Measurements from ENCODE around the gene HGS. TPM values are rescaled to one million over a fixed set of nuclear protein-coding genes. Genes with fewer than 3 reads are reported as not detected.
"Not testable (repeated sequence)": the region's sequence is repeated elsewhere in the genome, so short reads cannot be mapped to it uniquely, and the experiment has no call there.

Gene HGS
- polyA plus RNA-seq, 3 donors, result 57.6 to 118 (median 91.6) TPM

GRCh38 chr17:81652906-81653771 is 30.7 kb upstream of the HGS start:
- 25 to 35% (median 27%) methylated on average over 24 to 27 of the region's 27 CpGs for WGBS, 3 donors
- H3K27ac ChIP-seq (ENCODE audit: low read depth, low read length), result no peak overlapping the region

- 71 to 74% (median 72%) methylated on average over 16 to 18 of the region's 18 CpGs for WGBS, 3 donors
- no peak overlapping the region for H3K27ac ChIP-seq (ENCODE audit: low read depth, low read length)
Measured at GRCh38 chr17:81655378-81656117, 28.3 kb upstream of the HGS start.

GRCh38 chr17:81656118-81656743 is 27.6 kb upstream of the HGS start, which contains the start of gene PDE6G:
TSS of gene PDE6G (minus strand) at chr17:81656542. CDS start at chr17:81653305, 3,237 bp downstream.
- WGBS, 3 donors, result 81 to 88% (median 83%) methylated on average over 15 of the region's 15 CpGs
- no peak within 1 kb of the TSS for H3K27ac ChIP-seq (ENCODE audit: low read depth, low read length)

- H3K27ac ChIP-seq (ENCODE audit: low read depth, low read length), result no peak overlapping the region
Measured at GRCh38 chr17:81656835-81657234, 27.0 kb upstream of the HGS start.

GRCh38 chr17:81659038-81659437 is 24.8 kb upstream of the HGS start:
- 44 to 76% (median 69%) methylated on average over 5 of the region's 5 CpGs for WGBS, 3 donors
- H3K27ac ChIP-seq (ENCODE audit: low read depth, low read length), result no peak overlapping the region

More at GRCh38 chr17:81656835-81657234, 27.0 kb upstream of the HGS start:
- WGBS, 3 donors, result 50 to 75% (median 60%) methylated on average over 4 of the region's 4 CpGs

- WGBS, 3 donors, result 89 to 96% (median 92%) methylated on average over 9 of the region's 9 CpGs
- no peak overlapping the region for H3K27ac ChIP-seq (ENCODE audit: low read depth, low read length)
Measured at GRCh38 chr17:81660441-81660840, 23.4 kb upstream of the HGS start.

- 94 to 98% (median 97%) methylated on average over 4 of the region's 4 CpGs for WGBS, 3 donors
- H3K27ac ChIP-seq (ENCODE audit: low read depth, low read length), result no peak overlapping the region
Measured at GRCh38 chr17:81662002-81662401, 21.8 kb upstream of the HGS start.

- no peak overlapping the region for H3K27ac ChIP-seq (ENCODE audit: low read depth, low read length)
- 72 to 85% (median 78%) methylated on average over 7 of the region's 7 CpGs for WGBS, 3 donors
Measured at GRCh38 chr17:81664051-81664470, 19.8 kb upstream of the HGS start.

- 53 to 64% (median 57%) methylated on average over 30 of the region's 30 CpGs for WGBS, 3 donors
Measured at GRCh38 chr17:81665205-81666091, 18.4 kb upstream of the HGS start.

GRCh38 chr17:81666092-81666341 is 17.8 kb upstream of the HGS start:
- WGBS, 3 donors, result 0 to 1% (median 0%) methylated on average over 16 of the region's 16 CpGs
- peak overlapping the region; percentile 29 for H3K27ac ChIP-seq (ENCODE audit: low read depth, low read length)

More at GRCh38 chr17:81665205-81666091, 18.4 kb upstream of the HGS start:
- no peak overlapping the region for H3K27ac ChIP-seq (ENCODE audit: low read depth, low read length)

- 0 to 1% (median 0%) methylated on average over 88 to 96 of the region's 96 CpGs for WGBS, 3 donors
- H3K27ac ChIP-seq (ENCODE audit: low read depth, low read length), result peak within 1 kb of the TSS; percentile 29
Measured at GRCh38 chr17:81666342-81667191, 17.2 kb upstream of the HGS start, which contains the start of the genes CCDC137 and OXLD1. TSS of gene CCDC137 (plus strand) at chr17:81666737. CDS start at chr17:81666767, 30 bp downstream. TSS of gene OXLD1 (minus strand) at chr17:81666605. CDS start at chr17:81666577, 28 bp downstream.

- no peak overlapping the region for H3K27ac ChIP-seq (ENCODE audit: low read depth, low read length)
- 82 to 84% (median 84%) methylated on average over 18 of the region's 18 CpGs for WGBS, 3 donors
Measured at GRCh38 chr17:81667754-81668153, 16.1 kb upstream of the HGS start.

- no peak overlapping the region for H3K27ac ChIP-seq (ENCODE audit: low read depth, low read length)
- WGBS, 3 donors, result 78 to 89% (median 84%) methylated on average over 18 of the region's 18 CpGs
Measured at GRCh38 chr17:81672504-81672903, 11.3 kb upstream of the HGS start.

GRCh38 chr17:81672954-81673353 is 10.9 kb upstream of the HGS start:
- WGBS, 3 donors, result 92 to 95% (median 93%) methylated on average over 13 to 16 of the region's 16 CpGs
- H3K27ac ChIP-seq (ENCODE audit: low read depth, low read length), result no peak overlapping the region

GRCh38 chr17:81673561-81674258 is 10.1 kb upstream of the HGS start:
- 83 to 85% (median 84%) methylated on average over 18 of the region's 18 CpGs for WGBS, 3 donors

GRCh38 chr17:81675515-81676221 is 8.1 kb upstream of the HGS start:
- WGBS, 3 donors, result 34 to 46% (median 40%) methylated on average over 18 of the region's 18 CpGs
- H3K27ac ChIP-seq (ENCODE audit: low read depth, low read length), result not testable (repeated sequence)

More at GRCh38 chr17:81673561-81674258, 10.1 kb upstream of the HGS start:
- H3K27ac ChIP-seq (ENCODE audit: low read depth, low read length), result no peak overlapping the region
